Measurements from ENCODE around the gene SH2D3C.

Gene SH2D3C

DNA sequence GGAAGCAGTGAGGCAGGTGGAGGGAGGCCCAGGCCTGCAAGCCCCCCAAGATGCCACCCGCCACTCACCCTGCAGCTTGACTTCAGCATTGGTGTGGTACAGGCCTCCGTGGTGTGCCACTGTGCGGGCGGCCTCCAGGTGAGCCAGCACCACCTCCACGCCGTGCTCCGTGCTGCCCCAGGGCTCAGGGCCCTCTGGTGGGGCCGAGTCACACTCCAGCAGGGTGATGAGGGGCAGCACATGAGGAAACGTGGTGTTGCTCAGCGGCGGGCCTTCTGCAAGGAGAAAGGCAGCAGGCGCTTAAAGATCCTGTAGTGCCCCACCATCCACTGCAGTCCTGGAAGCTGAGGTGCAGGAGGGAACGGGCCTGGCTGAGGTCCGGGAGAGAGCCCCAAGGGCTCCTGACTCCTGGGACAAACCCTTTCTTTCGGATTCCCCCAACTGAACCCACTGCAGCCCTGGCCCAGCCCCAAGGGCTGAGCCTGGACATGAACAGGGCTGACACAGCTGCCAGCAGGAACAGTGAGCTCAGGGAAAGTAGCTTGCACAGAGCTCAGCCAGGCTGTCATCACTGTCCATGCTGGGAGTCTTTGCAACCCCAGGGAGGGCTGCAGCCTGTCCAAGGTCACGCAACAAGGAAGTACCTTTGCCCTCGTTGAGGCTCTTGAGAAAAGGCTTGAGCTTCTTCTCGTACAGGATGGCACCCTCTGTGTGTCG is 38.7 kb downstream of the SH2D3C start:
- no peak for DNase-seq

DNA sequence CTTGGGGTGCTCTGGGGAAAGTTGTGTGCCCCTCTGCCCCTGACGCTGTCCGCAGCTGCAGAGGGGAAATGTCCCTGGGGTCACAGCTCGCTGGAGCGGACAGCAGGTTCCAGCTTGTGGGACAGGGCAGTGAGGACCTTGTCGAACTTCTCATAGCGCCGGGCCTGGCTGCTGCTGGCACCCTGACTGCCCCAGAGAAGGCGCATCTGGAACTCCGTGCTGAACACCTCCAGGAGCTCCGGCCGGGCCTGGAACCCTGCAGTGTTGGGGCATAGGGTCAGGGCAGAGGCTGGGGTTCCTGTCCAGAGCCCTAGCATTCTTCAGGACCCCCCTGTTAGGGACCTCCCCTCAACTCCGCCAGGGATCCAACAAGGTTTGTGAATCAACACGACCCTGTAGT is 39.8 kb downstream of the SH2D3C start:
- no peak for DNase-seq

DNA sequence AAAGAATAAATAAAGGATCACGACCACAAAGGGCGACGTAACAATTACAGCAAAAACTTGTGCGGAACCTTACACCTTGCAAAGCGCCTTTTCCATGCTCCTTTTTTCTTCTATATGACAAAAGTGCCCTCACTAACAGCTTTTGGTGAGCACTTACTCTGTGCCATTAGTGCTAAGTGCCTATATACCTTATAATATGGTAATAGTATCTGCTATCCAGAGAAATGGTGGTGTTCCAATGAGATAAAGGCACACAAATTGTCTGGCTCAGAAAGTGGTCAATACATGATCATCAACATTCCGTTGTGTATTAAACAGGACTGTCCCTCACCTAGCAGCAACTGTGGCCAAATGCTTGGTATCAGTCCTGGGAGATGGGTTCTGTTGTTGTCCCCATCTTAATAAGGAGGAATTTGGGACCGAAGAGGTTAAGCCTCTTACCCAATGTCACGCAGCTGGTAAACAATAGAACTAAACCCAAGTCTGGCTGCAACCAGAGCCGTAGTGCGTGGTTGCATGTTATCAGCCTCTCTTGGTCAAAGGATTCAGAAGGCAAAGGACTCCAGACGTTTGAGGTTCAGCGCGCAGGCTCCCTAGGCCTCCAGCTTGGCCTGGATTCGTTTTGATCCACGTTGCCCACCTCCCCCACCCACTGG is 42.8 kb downstream of the SH2D3C start:
- no peak for DNase-seq

DNA sequence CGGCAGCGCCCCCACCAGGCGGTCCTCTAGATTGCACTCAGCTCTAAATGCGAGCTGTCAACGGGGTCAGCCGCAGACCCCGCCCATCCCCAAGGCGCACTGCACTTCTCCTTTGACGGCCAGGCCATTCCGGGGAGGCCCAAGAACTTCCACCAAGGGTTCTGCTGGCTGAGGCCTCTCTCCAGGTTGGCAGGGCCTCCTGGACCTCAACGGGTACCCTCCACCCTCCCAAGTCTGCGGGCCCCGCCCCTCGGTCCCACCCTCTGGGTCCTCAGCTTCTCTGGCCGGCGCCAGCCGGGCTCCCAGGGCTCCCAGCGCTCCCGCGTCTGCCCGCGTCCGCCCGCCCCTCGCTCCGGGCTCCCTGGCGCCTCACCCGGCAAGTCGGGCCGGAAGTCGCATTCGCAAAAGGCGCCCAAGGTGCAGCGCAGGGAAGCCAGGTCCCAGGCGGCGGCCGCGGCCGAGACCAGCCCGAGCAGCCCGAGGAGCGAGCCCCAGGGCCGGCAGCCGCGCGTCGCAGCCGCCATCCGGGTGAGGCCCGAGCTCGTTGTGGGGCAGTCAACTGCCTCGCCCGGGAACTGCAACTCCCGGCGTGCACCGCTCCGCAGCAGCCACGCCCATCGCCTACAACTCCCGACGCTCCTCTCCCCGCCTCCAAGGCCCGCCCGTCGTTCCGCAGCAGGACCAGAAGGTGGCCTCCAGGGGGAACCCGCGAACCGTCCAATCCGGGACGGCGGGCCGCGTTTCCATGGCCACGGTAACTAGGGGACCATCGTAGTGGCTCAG is 43.5 kb downstream of the SH2D3C start, which contains the start of gene TOR2A:
TOR2A (minus strand) TSS at position 548 of the 783 bp plus-strand sequence; CDS start at position 524, 24 bp downstream.
- DNase-seq = no peak

DNA sequence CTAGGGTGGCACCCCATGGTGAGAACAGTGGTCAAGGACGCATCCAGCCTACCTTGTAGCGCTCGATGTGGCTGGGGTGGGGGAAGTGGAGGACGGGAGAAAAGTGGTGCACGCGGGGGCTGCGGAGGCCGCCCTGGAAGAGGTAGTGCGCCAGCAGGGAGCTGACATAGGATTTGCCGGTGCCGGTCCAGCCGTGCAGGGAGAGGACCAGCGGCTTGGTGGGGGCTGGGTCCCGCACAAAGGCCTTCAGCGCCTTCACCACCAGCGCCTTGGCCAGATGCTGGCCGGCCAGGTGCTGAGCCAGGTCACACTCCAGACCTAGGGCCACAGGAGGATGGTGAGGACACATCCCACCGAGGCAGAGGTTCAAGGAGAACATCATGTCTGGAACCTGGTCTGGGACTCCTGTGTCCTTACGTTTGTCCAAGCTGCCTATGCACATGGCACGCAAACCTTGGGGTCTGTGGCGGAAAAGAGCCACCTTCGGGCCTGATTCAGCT is 44.2 kb downstream of the SH2D3C start:
- DNase-seq = no peak

DNA sequence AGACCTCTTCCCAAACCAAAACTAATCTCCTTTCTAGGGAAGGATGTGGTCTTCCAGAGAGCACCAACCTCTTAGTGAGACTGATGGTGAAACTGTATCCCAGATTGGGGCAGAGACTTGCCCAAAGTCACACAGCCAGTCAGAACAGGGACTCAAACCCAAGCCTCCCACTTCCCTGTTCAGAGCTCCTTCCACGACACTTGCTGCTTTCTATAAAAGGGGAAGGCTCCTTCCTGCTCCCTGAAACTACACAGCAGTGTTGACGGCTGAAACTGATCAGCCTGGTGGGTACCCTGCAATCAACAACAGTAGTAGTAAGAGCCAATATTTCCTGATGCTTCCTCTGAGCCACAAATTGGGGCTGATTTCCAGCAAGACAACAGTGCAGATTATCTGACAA is 44.9 kb downstream of the SH2D3C start:
- DNase-seq = no peak

DNA sequence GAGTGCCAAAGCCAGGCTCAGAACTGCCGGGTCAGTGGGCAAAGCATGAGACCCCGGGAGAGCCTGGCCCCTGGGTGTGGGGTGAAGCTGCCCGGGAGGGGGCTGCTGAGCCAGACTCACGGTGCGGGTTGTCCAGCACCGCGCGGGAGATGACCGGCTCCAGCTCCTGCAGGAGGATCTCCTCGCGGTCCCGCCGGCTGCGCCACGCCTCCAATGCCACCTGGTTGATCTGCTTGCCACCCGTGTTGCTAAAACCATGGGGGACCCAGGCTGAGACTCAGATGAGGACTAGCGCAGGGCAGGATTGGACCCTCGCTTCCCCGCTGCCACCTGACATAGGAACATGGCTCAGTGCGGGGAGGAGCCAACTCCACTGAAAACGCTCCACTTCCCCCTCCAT is 46.0 kb downstream of the SH2D3C start:
- no peak for DNase-seq

DNA sequence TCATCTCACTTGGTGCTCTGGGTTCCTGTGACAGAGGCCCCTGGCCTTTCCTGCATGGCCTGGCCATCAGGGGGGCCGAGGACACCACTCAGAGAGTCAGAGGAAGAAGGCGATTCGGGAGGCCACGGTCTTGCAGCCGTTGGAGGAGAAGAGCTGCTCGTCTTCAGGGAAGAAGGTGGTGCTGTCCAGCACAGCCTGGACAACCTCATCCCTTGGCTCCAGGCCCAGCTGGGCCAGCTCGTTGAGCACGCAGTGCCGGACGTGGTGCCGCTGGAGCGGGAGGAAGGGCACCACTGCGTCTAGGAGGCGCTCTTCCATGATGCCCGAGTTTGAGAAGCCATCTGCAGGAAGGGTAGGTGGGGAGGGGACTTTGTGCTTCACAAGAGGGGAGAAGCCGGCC is 46.5 kb downstream of the SH2D3C start:
- no peak for DNase-seq

DNA sequence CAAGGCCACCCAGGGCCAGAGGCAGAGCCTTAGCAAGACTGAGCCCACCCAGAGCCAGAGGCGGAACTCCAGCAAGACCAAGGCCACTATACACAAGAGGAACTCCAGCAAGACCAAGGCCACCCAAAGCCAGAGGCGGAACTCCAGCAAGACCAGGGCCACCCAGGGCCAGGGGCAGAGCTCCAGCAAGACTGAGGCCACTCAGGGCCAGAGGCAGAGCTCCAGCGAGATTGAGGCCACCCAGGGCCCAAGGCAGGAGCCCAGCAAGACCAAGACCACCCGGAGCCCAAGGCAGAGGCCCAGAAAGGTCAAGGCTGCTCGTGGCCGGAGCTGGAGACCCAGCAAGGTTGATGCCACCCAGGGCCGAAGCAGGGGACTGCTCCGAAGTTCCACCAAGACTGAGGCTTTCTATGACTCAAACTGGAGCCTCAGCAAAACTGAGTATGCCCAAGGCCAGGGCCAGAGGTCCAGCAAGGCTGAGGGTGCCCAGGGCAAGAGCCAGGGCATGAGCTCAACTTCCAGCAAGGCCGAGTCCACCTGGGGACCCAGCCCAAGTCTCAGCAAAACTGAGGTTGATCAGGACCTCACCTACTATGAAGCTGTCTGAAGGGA is 47.6 kb downstream of the SH2D3C start:
- DNase-seq = no peak

DNA sequence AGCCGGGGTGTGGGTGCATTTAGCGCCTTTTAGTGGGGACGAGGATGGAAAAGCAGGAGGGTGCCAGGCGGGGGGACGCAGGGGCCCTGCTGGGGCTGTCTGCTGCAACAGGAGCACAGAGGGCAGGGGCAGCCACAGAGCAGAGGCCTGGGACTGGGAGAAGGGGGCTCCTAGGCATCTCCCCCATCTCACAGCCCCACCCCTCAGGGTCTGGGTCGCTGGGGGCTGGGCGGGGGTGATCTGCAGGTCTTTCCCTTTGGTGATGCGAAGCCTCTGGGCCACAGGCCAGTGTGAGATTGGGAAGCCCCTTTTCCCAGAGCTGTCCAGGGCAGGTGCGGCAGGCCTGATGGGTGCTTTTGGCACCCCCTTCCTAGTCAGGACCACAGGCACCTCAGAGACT is 48.2 kb downstream of the SH2D3C start:
- DNase-seq = no peak

DNA sequence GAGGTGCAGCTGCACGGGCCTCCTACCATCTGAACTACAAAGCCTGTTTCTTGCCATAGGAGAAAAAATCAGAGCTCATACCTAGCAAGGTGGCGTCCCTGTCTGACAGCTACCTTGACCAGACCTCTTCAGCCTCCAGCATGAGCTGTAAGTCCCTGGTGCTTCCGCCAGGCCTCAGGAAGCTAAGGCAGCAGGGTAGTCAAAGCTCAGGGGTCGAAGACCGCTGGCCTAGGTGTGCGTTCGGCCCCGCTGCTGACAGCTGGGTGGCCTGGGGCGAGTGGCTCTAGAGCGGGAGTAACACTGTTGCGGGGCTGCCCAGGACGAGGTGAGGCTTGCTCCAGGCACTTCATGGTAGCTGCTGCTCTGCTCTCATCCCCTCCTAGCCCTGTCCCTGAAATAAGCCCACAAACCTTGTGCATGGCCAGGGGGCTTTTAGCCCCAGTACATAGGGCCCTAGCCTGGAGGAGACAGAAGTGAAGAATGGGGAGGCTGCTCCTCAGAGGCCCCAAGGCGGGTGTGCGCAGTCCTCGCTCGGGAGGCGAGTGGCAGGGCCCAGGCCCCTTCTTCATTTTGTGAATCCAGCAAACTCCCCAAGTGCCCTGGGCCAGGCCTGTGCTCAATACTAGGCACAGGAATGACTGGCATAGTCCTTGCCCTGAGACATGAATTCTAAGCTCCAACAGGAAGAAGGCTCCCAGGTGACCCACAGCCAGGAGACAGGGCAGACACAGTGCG is 48.8 kb downstream of the SH2D3C start:
- no peak for DNase-seq

DNA sequence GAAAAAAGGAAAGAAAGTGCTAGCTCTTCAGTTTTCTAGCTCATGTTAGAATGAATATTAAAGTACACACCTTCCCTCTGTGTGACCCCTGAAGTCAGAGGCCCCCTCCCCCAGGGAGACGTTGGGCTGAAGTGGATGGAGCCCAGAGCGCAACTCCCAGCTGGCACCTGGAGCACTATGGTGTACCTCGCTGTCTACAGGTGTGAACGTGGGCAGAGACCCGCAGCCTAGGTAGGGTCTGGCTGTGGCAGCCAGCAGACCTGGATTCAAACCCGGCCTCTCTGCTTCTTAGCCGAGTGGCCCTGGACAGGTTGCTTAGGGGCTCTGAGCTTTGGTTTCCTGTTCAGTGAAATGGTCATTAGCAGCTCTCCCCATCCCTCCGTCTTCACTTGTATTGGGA is 49.7 kb downstream of the SH2D3C start:
- no peak for DNase-seq

DNA sequence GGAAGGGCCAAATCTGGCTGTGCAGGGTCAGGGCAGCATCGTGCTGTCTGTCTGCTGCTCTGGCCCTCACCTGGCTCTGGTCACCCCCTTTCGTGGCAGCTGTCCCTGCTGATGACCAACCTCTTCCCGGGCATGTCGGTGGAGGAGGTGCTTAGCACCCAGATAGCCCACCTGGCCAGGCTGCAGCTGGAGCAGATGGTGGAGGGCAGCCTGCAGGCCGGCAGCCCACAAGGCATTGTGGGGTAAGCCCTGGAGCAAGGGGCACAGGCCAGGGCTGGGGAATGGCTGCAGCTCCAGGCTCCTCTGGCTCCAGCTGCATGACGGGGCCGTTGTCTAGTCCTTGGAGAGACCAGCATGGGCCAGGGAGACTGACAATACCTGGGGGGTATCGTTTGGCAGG is 51.6 kb downstream of the SH2D3C start:
- no peak for DNase-seq

DNA sequence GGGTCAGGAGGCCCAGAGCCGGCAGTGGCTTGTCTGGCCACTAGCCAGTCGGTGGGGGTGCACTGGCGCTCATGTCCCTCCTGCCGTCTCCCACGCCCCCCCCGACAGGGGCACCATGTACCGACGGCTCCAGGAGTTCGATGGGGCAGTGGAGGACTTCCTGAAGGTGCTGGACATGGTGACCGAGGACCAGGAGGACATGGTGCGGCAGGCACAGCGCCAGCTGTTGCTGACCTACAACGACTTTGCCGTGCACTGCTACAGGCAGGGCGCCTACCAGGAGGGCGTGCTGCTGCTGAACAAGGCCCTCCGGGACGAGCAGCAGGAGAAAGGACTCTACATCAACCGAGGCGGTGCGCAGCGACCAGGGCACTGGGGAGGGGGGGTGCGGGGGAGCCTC is 54.5 kb downstream of the SH2D3C start:
- no peak for DNase-seq

DNA sequence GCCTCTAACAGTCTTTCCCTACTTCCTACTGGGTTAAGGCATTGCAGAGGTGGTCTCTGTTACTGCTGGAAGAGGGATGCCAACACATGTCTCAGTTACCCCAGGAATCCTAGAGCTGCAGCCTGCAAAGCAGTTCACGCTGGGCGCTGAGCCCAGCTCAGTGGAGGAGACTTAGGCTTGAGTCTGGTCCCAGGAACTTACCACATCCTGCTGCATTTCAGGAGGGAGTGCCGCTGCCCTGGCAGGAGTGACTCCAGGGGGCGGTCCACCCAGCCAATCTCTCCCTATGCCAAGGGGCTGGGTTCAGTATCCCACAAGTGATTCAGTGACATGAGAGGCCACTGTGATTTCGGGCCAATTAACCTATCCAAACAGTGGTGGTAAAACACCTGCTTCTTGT is 55.0 kb downstream of the SH2D3C start:
- no peak for DNase-seq

DNA sequence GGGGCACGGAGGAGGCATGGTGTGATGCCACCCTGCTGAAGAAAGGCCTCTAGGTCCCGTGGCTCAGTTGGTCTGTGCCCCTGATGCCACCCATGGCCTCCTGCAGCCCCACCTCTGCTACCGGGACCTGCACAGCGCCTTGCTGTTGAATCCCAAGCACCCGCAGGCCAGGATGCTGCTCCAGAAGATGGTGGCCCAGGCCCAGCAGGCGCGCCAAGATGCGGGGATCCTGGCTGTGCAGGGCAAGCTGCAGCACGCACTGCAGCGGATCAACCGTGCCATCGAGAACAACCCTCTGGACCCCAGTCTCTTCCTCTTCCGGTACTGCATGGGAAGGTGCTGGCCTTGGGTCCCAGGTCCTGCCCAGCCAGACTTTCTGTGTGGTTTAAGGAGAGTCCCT is 55.5 kb downstream of the SH2D3C start:
- no peak for DNase-seq

DNA sequence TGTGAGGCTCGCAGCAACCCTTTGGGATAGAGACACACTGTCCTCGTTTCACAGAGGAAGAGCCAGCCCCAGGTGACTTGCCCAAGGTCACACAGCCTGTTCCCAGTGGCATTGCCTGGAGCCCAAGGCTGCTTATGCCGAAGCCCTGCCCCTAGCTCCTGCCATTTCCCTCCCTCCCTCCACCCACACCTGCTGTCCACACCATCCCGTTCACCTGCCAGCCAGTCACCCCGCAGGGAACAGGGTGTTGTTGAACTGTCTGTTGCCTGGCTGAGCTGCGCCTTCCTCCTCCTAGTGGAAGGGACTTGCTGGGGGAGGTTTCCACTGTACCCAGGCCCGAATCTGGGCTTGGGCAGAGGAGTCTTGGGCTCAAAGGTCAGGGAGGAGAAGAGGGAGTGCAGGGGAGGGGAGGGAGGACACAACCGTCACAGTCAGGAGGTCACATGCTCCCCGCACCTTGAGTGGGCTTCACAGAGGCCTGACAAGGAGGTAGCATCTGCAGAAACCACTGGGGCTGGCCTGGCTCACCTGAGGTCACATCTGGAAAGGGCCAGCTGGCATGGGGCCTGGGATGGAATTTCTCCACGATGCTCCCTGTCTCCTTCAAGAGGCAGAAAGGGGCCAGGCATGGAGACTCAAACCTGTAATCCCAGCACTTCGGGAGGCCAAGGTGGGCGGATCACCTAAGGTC is 56.3 kb downstream of the SH2D3C start:
- no peak for DNase-seq

DNA sequence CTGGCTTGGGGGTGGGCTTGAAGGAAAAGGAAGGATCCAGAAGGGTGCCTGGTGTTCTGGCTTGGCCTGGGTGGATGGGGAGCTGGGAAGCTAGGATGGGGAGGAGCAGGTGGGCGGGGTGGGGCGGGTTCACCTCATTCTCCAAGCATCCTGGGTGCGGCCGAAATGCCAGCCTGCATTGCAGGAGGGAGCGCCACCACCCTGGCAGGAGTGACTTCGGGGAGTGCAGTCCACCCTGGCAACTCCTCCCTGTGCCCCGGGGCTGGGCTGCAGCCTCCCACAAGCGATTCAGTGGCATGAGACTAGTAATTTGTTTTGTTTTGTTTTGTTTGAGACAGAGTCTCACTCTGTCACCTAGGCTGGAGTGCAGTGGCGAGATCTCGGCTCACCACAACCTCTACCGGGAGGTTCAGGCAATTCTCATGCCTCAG is 57.1 kb downstream of the SH2D3C start:
- DNase-seq = no peak

DNA sequence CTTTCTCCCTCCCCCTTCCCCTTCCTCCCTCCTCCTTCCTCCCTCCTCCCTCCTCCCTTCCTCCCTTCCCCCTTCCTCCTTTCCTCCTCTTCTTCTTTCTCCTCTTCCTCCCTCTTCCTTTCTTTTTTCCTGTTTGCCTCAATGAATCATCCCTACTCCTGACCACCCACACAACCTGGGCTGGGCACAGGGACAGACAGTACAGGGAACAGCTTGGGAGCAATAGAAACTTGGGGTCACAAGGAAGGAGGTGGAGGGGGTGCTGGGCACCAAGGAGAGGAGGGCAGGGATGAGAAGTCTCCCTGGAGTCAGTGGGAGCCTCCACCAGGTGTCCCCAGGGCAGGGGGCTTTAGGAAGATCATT is 57.6 kb downstream of the SH2D3C start:
- no peak for DNase-seq

DNA sequence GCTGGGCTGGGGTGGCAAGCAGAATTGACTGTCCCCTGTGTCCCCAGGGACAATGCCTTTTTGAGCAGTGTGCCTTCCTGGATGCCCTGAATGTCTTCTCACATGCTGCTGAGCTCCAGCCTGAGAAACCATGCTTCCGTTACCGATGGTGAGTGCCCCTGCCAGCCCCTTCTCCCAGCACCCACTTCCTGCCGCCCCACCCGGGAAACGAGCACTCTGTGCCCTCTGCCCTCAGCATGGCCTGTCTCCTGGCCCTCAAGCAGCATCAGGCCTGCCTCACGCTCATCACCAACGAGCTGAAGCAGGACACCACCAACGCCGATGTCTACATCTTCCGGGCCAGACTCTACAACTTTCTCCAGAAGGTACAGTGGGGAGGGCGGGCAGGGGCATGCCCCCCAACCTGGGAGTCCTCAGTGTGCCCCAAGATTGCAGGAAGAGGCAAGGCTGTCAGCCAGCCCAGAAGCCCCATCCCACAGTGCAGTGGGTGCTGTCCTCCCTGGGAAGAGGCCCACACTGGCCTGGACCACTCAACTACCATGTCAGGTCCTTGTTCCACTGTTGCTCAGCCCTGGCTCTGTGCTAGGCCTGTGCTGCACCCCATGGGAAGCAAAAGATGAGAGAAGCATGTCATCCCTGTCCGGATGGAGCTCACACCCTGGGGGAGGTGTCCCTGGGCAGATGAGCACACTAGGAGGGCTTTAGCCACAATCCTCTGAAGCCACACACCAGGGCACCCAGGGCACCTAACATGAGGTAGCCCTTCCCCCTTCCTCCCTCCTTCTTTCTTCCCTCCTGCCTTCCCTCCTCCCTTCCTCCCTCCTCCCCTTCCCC is 58.2 kb downstream of the SH2D3C start:
- no peak for DNase-seq

DNA sequence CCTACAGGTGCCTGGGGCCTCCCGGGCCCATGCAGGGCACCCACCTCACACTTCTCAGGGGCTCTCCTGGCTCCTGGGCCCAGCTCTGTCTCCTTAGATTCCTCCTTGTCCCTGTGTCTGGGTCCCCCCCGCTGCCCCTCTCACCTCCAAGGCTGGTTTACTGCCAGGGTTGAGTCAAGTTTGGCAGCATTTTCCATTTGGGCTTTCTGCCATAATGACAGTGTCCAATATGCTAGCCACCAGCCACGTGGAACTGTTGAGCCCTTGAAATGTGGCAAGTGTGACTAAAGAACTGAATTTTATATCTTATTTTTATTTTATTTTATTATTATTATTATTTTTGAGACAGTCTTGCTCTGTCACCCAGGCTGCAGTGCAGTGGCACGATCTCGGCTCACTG is 60.7 kb downstream of the SH2D3C start:
- no peak for DNase-seq

Measured in cortex of kidney (tissue), 1 donor.